ENCODE data around the gene FCHO1.

Gene FCHO1

GRCh38 chr19:17751103-17751911, at the start of gene FCHO1:
TSS of gene FCHO1 (plus strand) at chr19:17751477. CDS start at chr19:17755165, 3,688 bp downstream.
- DNase-seq (ENCODE audit: low read depth in 2 of 2), result peak; percentile 72 to 82

- DNase-seq (ENCODE audit: low read depth in 2 of 2), result peak; percentile 60 to 76
Measured at GRCh38 chr19:17703824-17704463, 47.3 kb upstream of the FCHO1 start.

- DNase-seq (ENCODE audit: low read depth in 2 of 2), result no peak
Measured at GRCh38 chr19:17706750-17707181, 44.5 kb upstream of the FCHO1 start.

GRCh38 chr19:17711851-17712250, 39.4 kb upstream of the FCHO1 start:
- no peak for DNase-seq (ENCODE audit: low read depth in 2 of 2)

- no peak for DNase-seq (ENCODE audit: low read depth in 2 of 2)
Measured at GRCh38 chr19:17716309-17716929, 34.9 kb upstream of the FCHO1 start.

GRCh38 chr19:17718550-17718946, 32.7 kb upstream of the FCHO1 start:
- no peak for DNase-seq (ENCODE audit: low read depth in 2 of 2)

GRCh38 chr19:17718947-17719711, 32.1 kb upstream of the FCHO1 start, which contains the start of gene MAP1S:
TSS of gene MAP1S (plus strand) at chr19:17719480. CDS start at chr19:17719503, 23 bp downstream.
- DNase-seq (ENCODE audit: low read depth in 2 of 2), result peak; percentile 56 to 61

GRCh38 chr19:17719730-17720400, 31.4 kb upstream of the FCHO1 start:
- peak in 1 of 2 donors; percentile 28 for DNase-seq (ENCODE audit: low read depth in 2 of 2)

GRCh38 chr19:17720440-17720839, 30.8 kb upstream of the FCHO1 start:
- no peak for DNase-seq (ENCODE audit: low read depth in 2 of 2)

- no peak for DNase-seq (ENCODE audit: low read depth in 2 of 2)
Measured at GRCh38 chr19:17721111-17721628, 30.1 kb upstream of the FCHO1 start.

GRCh38 chr19:17721821-17722220, 29.5 kb upstream of the FCHO1 start:
- DNase-seq (ENCODE audit: low read depth in 2 of 2), result no peak

GRCh38 chr19:17722655-17723240, 28.5 kb upstream of the FCHO1 start:
- no peak for DNase-seq (ENCODE audit: low read depth in 2 of 2)

GRCh38 chr19:17724655-17725054, 26.6 kb upstream of the FCHO1 start:
- no peak for DNase-seq (ENCODE audit: low read depth in 2 of 2)

GRCh38 chr19:17725422-17726078, 25.7 kb upstream of the FCHO1 start:
- no peak for DNase-seq (ENCODE audit: low read depth in 2 of 2)

- DNase-seq (ENCODE audit: low read depth in 2 of 2), result no peak
Measured at GRCh38 chr19:17726136-17726741, 25.0 kb upstream of the FCHO1 start.

GRCh38 chr19:17726964-17727773, 24.1 kb upstream of the FCHO1 start:
- DNase-seq (ENCODE audit: low read depth in 2 of 2), result no peak

GRCh38 chr19:17727843-17728242, 23.4 kb upstream of the FCHO1 start:
- DNase-seq (ENCODE audit: low read depth in 2 of 2), result no peak

GRCh38 chr19:17733127-17733526, 18.1 kb upstream of the FCHO1 start:
- DNase-seq (ENCODE audit: low read depth in 2 of 2), result no peak

GRCh38 chr19:17734146-17734545, 17.1 kb upstream of the FCHO1 start:
- DNase-seq (ENCODE audit: low read depth in 2 of 2), result no peak

Measured in stimulated activated CD4-positive, alpha-beta T cell treated with anti-CD3 and anti-CD28 coated beads, Interleukin-4, amount 100 ng/mL, for 48 hours (primary cell).